ENCODE results near the gene AXIN1. TPM values are rescaled to one million over a fixed set of nuclear protein-coding genes. Genes with fewer than 3 reads are reported as not detected.

AXIN1 gene
- total RNA-seq, result 18.2 and 18.7 TPM in 2 replicates
- polyA plus RNA-seq, result 5.1 and 7.2 TPM in 2 replicates
- polyA plus RNA-seq (2012), result 8.3 and 10.7 TPM in 2 replicates
- 6.5 and 7.4 TPM in 2 replicates for polyA minus RNA-seq (ENCODE audit: low replicate concordance)

DNA sequence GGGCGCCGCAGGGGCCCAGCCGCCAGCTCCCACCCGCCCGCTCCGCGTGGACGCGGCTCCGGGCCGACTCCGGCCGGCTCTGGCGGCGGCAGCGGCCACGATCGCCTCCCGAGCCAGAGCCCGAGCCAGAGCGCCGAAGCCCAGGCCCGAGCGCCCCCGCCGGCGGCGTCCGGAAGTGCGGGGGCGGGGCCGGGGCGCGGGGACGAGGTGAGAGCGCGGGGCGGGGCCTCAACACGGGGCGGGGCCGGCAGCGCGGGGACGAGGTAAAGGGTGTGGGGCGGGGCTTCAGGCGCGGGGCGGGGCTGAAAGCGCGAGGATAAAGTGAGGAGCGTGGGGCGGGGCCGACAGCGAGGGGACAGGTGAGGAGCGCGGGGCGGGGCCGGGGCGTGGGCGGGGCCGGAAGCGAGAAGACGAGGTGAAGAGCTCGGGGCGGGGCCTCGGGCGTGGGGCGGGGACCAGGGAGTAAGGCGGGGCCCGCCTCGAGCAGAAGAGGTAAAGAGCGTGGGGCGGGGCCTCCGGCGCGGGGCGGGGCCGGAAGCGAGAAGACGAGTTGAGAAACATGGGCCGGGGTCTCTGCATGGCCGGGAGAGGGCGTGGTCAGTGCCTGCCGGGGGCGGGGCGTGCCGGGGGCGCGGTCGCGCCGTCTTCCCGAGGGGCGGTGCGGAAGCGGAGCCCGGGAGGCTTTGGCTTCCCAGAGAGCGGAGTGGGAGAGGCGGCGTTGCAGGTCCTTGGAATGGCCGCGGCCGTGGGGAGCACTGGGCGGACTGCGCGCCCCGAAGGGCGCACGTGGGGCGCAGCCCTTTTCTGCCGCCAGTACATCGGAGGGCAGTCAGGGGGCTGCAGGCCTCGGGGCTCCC lies at the start of gene AXIN1:
TSS of gene AXIN1 (minus strand) at position 177 of the 857 bp plus-strand sequence. CDS start 5,698 bp downstream, outside the sequence.
- no peaks in the 10 kb centered on the region for H3K27me3 ChIP-seq (ENCODE audit: control insufficient read depth, insufficient read depth, low read length)
- peaks cover 23% of the 10 kb centered on the region for H3K79me2 ChIP-seq (ENCODE audit: control insufficient read depth, insufficient read depth, low read length)
- H3K9me3 ChIP-seq (ENCODE audit: control insufficient read depth, insufficient read depth, low read depth, low read length), result no peaks in the 10 kb centered on the region
- peaks cover 2% of the 10 kb centered on the region for H3K36me3 ChIP-seq (ENCODE audit: control insufficient read depth, insufficient read depth, low read length)
- DNase-seq (ENCODE audit: low read depth in 2 of 2), result peak; percentile 87 to 89
- peak within 1 kb of the TSS; percentile 69 for H3K4me2 ChIP-seq (ENCODE audit: extremely low read depth, insufficient read depth, low read length)
- peak within 1 kb of the TSS; percentile 33 for H2AFZ ChIP-seq (ENCODE audit: low read length)
- TF ChIP-seq CTCF (conservative IDR thresholded peaks at IDR 0.05 in 1 of 2, IDR thresholded peaks at IDR 0.05 in 1 of 2; ENCODE audit: low read depth in 1 of 2, low read length in 2 of 2), result peak in 1 of 2 donors; percentile 20
- no peak for TF ChIP-seq EZH2 (IDR thresholded peaks at IDR 0.05; ENCODE audit: low read length, missing control alignments)
- no peaks in the 10 kb centered on the region for H4K20me1 ChIP-seq (ENCODE audit: control insufficient read depth, extremely low read depth, insufficient read depth, low read length)
- H3K4me1 ChIP-seq (ENCODE audit: control insufficient read depth, extremely low read depth, insufficient read depth, low read length), result peaks cover 4% of the 10 kb centered on the region
- peak within 1 kb of the TSS; percentile 75 for H3K9ac ChIP-seq (ENCODE audit: insufficient read depth, low read length)
- H3K4me3 ChIP-seq (replicated peaks in 1 of 4; ENCODE audit: control extremely low read depth in 1 of 4, insufficient read depth in 1 of 4, low read depth in 3 of 4, low read length in 4 of 4), result peak within 1 kb of the TSS; percentile 60 to 79 (median 72)
- H3K27ac ChIP-seq (ENCODE audit: insufficient read depth, low read length), result peak within 1 kb of the TSS; percentile 57

- TF ChIP-seq EZH2 (IDR thresholded peaks at IDR 0.05; ENCODE audit: low read length, missing control alignments) (no peak), CTCF (conservative IDR thresholded peaks at IDR 0.05 in 1 of 2, IDR thresholded peaks at IDR 0.05 in 1 of 2; ENCODE audit: low read depth in 1 of 2, low read length in 2 of 2) (peak; percentile 31 to 32)
- H2AFZ ChIP-seq (ENCODE audit: low read length), result peak within 1 kb of the TSS; percentile 83
- peak within 1 kb of the TSS; percentile 67 for H3K27ac ChIP-seq (ENCODE audit: insufficient read depth, low read length)
Observed at GRCh38 chr16:401468-402348, 49.2 kb upstream of the AXIN1 start, which contains the start of gene DECR2. Gene DECR2 (plus strand): TSS chr16:401885. CDS start chr16:401964, 79 bp downstream.

More at GRCh38 chr16:401468-402348, 49.2 kb upstream of the AXIN1 start, which contains the start of gene DECR2:
- Histone ChIP-seq H3K4me3 (replicated peaks in 1 of 4; ENCODE audit: control extremely low read depth in 1 of 4, insufficient read depth in 1 of 4, low read depth in 3 of 4, low read length in 4 of 4) (peak within 1 kb of the TSS; percentile 71 to 85 (median 83)), H3K9me3 (ENCODE audit: control insufficient read depth, insufficient read depth, low read depth, low read length) (no peaks in the 10 kb centered on the region), H3K36me3 (ENCODE audit: control insufficient read depth, insufficient read depth, low read length) (peaks cover 8% of the 10 kb centered on the region), H3K4me1 (ENCODE audit: control insufficient read depth, extremely low read depth, insufficient read depth, low read length) (peaks cover 2% of the 10 kb centered on the region), H3K79me2 (ENCODE audit: control insufficient read depth, insufficient read depth, low read length) (peaks cover 1% of the 10 kb centered on the region), H3K27me3 (ENCODE audit: control insufficient read depth, insufficient read depth, low read length) (no peaks in the 10 kb centered on the region), H4K20me1 (ENCODE audit: control insufficient read depth, extremely low read depth, insufficient read depth, low read length) (no peaks in the 10 kb centered on the region), H3K9ac (ENCODE audit: insufficient read depth, low read length) (peak within 1 kb of the TSS; percentile 86), H3K4me2 (ENCODE audit: extremely low read depth, insufficient read depth, low read length) (peak within 1 kb of the TSS; percentile 75)
- DNase-seq (ENCODE audit: low read depth in 2 of 2), result peak; percentile 83 to 91
